ENCODE measurements around the gene SRPRA.

Gene SRPRA

DNA sequence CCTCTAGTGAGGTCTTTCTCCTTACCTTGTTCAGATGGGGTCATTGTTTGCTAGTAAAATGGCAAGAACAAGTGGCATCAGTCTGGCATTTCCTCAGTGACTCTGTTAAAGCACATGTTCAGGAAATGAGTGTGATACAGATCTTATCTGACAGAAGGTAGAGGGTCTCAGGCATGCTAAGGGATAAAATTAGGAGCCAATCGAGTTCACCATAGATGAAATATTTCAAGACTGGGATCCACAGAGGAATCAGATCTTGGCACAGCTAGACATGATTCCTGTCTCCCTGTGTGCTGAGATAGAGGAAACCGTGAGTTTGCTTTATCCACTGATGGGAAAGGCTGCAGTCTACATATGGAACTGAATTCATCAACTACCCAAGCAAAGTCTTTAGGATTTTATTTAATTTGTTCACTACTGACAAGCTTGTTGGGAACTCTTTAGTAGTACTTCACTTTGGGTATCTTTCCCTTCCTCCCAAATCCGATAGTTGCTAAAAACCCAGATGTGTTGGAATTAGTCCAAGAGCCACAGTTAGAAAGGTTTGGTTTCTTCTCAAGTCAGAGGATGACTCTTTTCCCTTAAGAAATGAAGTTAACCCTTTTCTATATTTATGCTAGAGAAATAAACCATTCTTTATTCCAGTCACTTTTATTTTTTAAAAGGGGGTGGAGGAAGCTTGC, 38.7 kb downstream of the SRPRA start:
- no peak for DNase-seq

DNA sequence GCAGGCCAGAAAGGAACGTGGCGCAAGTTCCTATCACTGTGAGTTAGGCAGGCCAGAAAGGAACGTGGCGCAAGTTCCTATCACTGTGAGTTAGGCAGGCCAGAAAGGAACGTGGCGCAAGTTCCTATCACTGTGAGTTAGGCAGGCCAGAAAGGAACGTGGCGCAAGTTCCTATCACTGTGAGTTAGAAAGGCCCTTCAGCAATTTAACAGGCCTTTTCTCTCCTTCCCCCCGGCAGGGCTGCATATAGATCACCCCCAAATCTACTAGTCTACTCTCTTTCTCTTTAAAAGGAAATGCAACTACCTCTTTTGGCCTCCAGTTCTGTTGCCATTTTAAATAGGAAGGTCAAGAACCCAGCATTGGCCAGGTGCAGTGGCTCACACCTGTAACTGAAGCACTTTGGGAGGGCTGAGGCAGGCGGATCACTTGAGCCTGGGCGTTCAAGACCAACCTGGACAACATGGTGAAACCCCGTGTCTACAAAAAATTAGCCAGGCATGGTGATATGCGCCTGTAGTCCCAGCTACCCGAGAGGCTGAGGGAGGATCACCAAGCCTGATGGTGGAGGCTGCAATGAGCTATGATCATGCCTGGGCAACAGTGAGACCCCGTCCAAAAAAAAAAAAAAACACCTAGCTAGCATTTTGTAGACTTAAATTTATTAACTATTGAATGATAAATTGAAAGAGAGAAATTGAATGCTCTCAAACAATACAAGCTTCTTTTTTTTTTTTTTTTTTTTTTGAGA, 42.2 kb downstream of the SRPRA start:
- no peak for DNase-seq

DNA sequence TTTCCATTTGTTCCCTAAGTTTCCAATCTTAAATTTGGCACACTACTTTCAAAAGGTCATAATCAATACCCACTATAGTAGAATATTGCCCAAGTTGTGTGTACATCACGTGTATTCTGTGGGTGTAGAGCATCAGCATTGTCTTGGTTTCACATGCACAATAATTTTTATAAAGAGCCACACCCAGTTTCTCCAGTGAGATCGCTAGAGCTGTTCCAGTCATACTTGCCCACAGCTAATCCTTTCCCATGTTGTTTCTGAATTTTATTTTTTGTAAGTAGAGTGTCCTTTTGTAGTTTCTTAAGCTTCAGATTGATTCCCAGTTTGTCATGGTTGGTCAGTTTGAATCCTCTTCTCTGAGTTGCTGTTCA, 43.4 kb downstream of the SRPRA start:
- no peak for DNase-seq

DNA sequence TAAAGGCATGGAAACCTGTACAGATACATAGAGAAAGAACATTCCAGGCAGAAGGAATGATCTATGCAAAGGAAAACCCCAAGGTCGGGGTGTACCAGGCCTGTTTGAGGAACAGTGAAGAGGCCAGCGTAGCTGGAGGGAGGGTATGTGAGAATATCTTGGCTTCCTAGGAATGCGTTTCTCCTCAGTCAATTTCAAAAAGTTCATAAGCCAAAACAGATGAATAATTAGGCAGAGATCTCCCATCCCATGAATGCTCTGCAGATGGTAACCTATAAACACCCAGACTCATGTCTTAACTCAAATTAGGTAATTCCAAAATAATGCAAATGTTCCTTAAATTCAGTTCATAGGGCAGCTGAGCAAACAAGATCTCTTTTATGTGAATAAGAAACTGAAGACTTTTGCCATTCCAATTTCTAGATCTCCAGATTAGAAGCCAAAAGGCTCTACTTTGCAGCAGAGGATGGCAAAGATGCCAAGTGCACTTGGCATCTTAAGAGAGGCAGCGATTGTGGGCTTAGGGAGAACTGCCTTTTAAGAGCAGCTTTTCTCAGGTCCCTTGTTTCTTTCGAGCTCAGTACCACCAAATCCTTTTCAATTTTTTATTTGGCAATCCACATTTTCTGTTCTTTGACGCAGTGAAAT, 43.9 kb downstream of the SRPRA start:
- no peak for DNase-seq

DNA sequence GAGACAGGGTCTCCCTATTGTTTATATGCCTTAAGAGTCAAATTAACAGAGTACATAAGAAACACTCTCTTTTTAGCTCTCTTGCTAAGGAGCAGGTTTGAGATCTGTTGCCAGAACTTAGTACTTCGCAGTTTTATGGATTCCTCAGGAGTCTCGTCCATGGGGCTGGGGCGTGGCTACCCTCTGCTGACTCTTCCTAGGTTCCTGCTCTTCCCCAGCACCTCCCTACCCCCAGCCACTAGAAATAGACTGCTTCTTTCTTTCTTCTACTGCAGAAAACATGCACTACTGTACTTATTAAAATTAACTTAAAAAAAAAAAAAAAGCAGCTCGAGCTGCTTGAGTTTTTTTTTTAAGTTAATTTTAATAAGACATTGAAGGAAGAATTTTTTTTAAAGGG, 49.1 kb downstream of the SRPRA start:
- no peak for DNase-seq

DNA sequence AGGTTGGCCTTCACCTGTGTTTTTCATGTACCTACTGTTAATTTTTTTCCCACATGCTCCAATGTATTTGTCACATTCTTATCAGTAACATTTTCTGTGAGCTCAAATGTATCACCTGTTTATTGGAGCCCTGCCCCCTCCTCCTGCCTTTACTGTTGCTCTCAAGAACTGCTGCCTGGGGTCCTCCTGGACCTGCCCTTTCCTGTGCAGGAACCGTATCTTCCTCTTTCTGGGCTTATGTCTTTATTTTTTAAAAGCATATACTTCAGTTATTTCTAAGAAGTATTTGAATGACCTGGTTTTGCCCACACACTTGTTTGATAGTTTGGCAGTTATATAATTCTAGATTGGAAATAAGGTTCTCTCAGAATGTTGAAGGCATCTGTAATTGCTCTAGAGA, 51.2 kb downstream of the SRPRA start:
- DNase-seq: no peak

DNA sequence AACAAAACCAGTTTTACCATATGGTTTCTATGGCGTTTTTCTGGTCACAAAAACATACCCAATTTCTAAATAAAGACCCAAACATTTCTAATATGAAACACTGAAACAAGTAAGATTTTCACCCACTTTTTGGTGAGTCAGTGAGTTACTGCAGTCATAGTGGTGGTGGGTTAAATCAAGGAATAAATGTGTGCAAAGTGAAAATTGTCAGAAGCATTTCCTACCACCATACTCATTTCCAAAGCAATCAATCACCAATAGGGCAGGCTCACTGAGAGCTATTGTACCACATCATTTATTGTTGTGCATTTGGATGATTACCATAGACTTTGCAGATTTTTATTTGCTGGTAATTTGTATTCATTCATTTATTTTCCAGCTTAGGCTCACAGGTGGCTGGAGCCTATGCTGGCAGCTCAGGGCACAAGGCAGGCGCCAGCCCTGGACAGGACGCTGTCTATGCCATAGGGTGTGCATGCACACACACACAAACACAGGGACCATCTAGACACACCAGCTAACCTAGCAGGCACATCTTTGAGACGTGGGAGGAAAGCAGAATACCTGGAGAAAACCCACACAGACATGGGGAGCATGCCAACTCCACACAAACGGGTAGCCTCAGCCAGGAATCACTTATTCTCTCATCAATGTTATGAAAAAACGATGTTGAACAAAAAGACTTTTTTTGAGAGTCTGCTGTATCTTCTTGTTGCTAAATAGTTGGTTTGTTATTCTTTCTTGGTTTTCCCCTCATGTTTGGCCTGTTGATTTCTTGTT, 52.0 kb downstream of the SRPRA start:
- no peak for DNase-seq

DNA sequence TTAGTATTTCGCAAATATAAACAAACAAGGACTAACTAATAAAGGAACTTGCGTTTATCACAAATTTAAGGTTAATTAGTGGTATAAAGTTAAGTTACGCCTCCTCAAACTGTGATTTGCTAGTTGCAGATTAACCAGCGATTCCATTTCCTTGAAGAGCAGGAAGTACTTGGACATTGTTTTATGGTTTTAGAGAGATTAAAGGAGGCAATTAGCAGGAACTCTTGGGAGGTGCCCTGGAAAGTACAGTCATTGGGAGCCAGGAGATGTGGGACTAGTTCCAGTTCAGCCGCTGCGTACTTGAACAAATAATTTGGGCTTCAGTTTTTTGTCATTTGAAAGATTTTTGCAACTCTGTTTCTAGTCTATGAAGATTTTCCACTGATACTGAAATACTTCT, 53.9 kb downstream of the SRPRA start:
- DNase-seq: no peak

DNA sequence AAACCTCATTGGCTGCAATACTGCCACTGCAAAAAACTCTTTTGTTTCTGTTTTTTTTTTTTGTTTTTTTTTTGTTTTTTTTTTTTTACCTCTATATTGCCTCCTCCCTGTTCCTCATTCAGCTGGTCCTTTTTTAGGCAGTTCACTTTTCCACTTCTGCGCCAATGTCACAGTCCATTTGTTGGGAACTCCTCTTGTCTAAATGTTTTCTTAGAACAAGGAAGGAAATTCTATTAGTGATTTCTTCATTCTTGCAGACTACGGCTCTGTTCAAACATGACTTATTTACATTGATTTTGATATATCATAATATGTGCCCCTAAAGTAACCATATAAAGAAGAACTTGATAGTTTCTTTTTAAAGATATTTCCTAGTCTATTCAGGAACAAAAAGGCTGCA, 54.3 kb downstream of the SRPRA start:
- no peak for DNase-seq

All from HCEC 1CT (cell line).